Fibroblast of the aortic adventitia (primary cell): Measurements from ENCODE around the gene CAMTA2. TPM values are rescaled to one million over a fixed set of nuclear protein-coding genes. Genes with fewer than 3 reads are reported as not detected.

Experiments used
- DNase-seq: peaks from one replicate; pipeline ENCODE4 v3.0.0-alpha.2; 2010; ENCODE audit warnings: low read depth
- H3K4me3 ChIP-seq: 2 replicates; pipeline ENCODE4 v1.5.1; 2011; ENCODE audit warnings: low read depth, mild to moderate bottlenecking, control low read depth, low read length, moderate library complexity
- total RNA-seq: library from RNA; depleted of rRNA; stranded (reverse); fragments of >200 nt; gene quantifications from 2 replicates; pipeline ENCODE4 v1.2.3, GENCODE V29; 2012; ENCODE audit warnings: low replicate concordance
- TF ChIP-seq, protein P1 (sequence below): IDR thresholded peaks from 2 replicates; pipeline ENCODE4 v1.5.1; 2011; ENCODE audit warnings: mild to moderate bottlenecking, low read length, control low read depth, inconsistent platforms; ENCODE audit not compliant: insufficient read depth

Gene CAMTA2
- total RNA-seq, 1 donor = 21.1 TPM

DNA sequence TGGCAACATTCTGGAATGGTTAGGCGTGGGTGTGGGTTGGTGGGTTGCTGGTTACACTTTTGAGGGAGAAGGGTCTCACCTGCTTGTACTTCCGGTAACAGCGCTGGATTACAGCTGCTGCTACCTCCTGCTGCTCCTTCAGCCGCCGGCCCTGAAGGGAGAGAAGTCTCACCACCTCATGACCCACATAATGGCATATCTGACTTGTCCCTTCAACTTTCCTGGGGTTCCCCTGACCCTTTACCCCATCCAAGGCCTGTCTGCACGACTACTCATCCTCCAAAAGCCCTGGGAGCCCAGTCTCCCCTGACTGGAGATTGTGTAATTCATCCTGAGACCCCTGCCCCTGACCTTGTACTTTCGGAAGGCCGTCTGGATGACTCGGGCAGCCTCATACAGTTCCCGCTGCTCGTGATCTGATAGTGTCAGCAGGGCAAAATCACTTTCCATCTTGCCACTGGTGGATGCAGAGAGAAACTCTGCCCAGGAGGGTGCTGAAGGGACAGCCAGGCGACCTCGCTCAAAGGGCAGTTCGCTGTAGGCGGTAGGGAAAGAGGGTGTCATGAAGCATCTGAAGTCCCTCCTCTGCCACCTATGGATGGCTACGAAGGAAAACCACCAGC is 17.8 kb downstream of the CAMTA2 start:
- TF ChIP-seq, protein P1, sequence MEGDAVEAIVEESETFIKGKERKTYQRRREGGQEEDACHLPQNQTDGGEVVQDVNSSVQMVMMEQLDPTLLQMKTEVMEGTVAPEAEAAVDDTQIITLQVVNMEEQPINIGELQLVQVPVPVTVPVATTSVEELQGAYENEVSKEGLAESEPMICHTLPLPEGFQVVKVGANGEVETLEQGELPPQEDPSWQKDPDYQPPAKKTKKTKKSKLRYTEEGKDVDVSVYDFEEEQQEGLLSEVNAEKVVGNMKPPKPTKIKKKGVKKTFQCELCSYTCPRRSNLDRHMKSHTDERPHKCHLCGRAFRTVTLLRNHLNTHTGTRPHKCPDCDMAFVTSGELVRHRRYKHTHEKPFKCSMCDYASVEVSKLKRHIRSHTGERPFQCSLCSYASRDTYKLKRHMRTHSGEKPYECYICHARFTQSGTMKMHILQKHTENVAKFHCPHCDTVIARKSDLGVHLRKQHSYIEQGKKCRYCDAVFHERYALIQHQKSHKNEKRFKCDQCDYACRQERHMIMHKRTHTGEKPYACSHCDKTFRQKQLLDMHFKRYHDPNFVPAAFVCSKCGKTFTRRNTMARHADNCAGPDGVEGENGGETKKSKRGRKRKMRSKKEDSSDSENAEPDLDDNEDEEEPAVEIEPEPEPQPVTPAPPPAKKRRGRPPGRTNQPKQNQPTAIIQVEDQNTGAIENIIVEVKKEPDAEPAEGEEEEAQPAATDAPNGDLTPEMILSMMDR = no peak
- DNase-seq = peak; percentile 37
- H3K4me3 ChIP-seq = peak overlapping the region; percentile 88

DNA sequence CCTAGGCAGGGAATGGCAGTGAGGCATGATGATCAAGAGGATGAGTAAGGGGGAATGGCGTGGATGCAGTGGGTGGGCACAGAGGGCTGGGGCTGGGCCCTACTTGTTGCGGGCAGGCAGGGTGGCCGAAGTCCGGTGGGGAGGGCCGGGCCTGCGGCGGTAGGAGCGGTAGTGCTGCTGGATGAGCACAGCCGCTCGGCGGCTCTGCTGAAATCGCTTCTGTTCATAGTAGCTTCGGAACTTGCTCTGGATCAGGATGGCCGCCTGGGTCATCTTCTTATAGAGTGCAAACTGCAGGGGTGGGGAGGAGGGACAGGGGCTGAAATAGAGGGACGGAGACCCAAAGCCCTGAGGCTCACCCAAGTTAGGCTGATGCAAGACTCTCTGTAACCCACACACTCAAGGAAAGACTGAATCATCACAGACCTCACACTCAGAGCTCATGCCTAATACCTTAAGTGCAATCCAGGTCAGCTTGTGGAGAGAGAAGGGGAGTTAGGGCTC is 18.4 kb downstream of the CAMTA2 start:
- peak; percentile 97 for DNase-seq
- TF ChIP-seq, protein P1 = no peak

DNA sequence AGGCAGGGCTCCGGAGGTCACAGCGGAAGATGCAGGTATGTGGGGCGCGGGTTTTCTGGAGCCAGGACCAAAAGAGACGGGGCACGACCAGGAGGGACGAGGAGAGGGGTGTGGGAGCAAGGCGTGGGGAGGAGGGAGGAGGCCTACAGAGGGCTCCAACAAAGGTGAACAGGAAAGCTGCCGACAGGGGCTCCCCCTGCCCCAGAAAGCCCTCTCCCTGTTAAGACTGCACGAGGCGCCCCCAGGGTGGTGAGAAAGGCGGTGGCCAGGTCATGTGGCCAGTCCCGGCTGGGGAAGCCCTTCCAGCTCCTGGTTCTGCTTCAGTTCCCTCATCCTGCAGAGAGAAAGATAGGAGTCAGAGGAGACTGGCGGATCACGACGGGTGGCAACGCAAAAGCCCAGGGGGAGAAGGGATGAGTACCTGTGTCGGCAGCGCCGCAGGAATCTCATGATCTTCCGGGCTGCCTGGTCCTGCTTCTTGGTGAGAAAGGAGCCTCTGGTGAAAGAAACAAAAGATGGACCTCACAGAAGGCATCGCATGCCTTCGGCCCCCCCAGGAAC is 18.9 kb downstream of the CAMTA2 start:
- H3K4me3 ChIP-seq = peak overlapping the region; percentile 88
- peak; percentile 40 for DNase-seq
- TF ChIP-seq, protein P1 = no peak

More for the DNA sequence above, 18.4 kb downstream of the CAMTA2 start:
- peak overlapping the region; percentile 88 for H3K4me3 ChIP-seq

DNA sequence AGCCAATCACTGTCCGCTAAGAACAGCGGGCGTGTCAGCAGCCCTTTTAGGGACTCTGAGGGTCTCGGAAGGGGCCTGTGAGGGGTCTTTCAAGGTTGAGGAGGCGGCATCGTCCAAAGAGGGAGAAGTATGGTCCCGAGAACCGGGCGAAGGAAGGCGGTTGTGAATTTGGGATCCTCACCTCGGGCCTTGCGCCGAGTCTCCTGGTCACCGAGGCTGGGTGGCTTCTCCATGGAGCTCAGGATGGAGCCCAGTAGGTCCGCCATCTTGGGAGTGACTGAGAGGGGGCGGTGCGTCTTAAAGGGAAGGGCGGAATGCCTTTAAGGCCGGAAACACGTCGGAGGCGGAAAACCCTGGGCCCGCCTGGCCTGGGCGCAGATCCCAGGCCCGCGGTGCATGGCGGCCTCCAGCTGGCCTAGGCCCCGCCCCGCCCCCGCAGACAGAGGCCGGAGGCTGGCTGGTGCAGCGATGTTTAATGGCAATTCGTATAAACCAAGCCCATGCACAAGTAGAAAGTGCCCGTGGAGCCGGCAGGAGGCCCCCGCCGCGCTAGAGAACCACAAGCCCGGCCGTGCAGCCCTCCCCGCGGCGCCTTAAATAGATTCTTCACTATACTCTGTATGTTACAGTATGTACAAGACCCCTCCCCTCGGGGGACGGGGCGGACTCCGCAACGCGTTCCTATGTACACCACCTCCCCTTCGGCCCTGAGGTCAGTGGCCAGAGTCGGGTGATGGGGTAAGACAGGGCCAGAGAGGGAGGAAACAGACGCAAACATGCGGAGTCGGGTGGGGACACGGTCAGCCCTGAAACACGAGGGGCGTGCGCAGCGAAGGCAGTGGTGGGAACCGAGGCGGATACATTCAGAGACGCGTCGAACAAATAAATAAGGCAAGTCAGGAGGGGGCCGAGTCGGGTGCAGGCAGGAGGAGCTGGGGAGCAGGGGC is 19.7 kb downstream of the CAMTA2 start, which contains the start of gene SPAG7:
Gene SPAG7 (minus strand): TSS at position 279 of the 947 bp plus-strand sequence. CDS start 13 bp downstream, at position 266.
- TF ChIP-seq, protein P1 = peak; percentile 25
- peak within 1 kb of the TSS; percentile 88 for H3K4me3 ChIP-seq
- DNase-seq = peak; percentile 99

DNA sequence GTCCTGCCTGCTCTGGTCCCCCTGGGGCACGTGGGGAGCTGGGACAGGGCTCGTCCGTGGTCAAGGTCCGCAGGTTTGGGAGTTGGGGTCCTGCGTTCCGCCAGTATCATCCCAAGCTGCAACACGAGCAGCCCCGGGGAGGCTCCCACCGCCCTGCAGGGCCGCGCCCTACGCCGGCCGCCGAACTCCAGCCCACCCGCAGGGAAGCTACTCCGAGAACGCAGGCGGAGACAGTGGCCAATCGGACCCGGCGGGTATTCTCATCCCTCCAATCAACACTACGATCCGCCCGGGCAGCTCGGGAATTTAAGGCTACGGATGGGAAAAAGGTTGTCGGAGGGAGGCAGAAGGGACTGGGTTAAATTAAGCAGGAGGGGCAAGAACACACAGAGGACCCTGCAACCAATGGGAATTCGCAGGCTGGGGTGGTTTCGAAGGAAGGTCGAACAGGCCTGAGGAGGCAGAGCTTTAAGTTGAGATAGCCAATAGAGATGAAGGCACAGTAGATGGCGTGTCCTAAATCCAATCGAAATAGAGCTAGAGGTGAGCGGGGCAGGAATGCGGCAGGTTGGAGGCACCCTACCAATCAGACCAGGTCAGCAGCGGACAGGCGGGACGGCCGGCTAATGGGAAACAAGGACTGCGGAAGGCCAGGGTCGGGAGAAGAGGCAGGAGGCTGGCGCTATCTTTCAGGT is 20.5 kb downstream of the CAMTA2 start:
- TF ChIP-seq, protein P1 = no peak
- DNase-seq = peak; percentile 99
- H3K4me3 ChIP-seq = peak overlapping the region; percentile 88
